Erythroblast (primary cell): ENCODE data around the gene MCOLN2.

Source experiments
- DNase-seq, 2 experiments: peaks; one replicate each; lab custom pipeline; 2025; lab: John Stamatoyannopoulos, UW
- GATA1 ChIP-seq: IDR thresholded peaks from 2 replicates; pipeline ENCODE4 v1.6.1; 2011; ENCODE audit warnings: low read depth, mild to moderate bottlenecking, control low read depth, low read length, moderate library complexity
- POLR2A ChIP-seq: IDR thresholded peaks from 2 replicates; pipeline ENCODE4 v1.6.1; 2011; ENCODE audit warnings: mild to moderate bottlenecking, low read length

MCOLN2 gene

GRCh38 chr1:84968101-84968500, 28.8 kb downstream of the MCOLN2 start:
- DNase-seq: no peak
- TF ChIP-seq POLR2A: no peak
- TF ChIP-seq GATA1: no peak

- no peak for DNase-seq
- no peak for TF ChIP-seq POLR2A
- TF ChIP-seq GATA1: no peak
Measured at GRCh38 chr1:84967666-84968065, 29.2 kb downstream of the MCOLN2 start.

GRCh38 chr1:84963021-84963420, 33.9 kb downstream of the MCOLN2 start:
- DNase-seq: no peak
- TF ChIP-seq GATA1 (no peak), POLR2A (no peak)

GRCh38 chr1:84961316-84961715, 35.6 kb downstream of the MCOLN2 start:
- TF ChIP-seq POLR2A: no peak
- no peak for TF ChIP-seq GATA1
- no peak for DNase-seq

- TF ChIP-seq POLR2A (no peak), GATA1 (no peak)
- no peak for DNase-seq
Measured at GRCh38 chr1:84960371-84960770, 36.5 kb downstream of the MCOLN2 start.

- no peak for DNase-seq
- TF ChIP-seq POLR2A (no peak), GATA1 (no peak)
Measured at GRCh38 chr1:84959294-84959693, 37.6 kb downstream of the MCOLN2 start.

GRCh38 chr1:84957966-84958365, 38.9 kb downstream of the MCOLN2 start:
- TF ChIP-seq GATA1: no peak
- TF ChIP-seq POLR2A: no peak
- no peak for DNase-seq

GRCh38 chr1:84956655-84957054, 40.3 kb downstream of the MCOLN2 start:
- no peak for DNase-seq
- TF ChIP-seq POLR2A (no peak), GATA1 (no peak)

- DNase-seq: no peak
- no peak for TF ChIP-seq POLR2A
- TF ChIP-seq GATA1: no peak
Measured at GRCh38 chr1:84956097-84956496, 40.8 kb downstream of the MCOLN2 start.

GRCh38 chr1:84949664-84950063, 47.2 kb downstream of the MCOLN2 start:
- TF ChIP-seq GATA1 (no peak), POLR2A (no peak)
- DNase-seq: no peak

- TF ChIP-seq GATA1: no peak
- TF ChIP-seq POLR2A: no peak
- peak in 1 of 2 experiments; percentile 3 for DNase-seq
Measured at GRCh38 chr1:84947536-84948410, 49.1 kb downstream of the MCOLN2 start.

- TF ChIP-seq GATA1 (no peak), POLR2A (no peak)
- no peak for DNase-seq
Measured at GRCh38 chr1:84946631-84947030, 50.3 kb downstream of the MCOLN2 start.

GRCh38 chr1:84944767-84945486, 52.0 kb downstream of the MCOLN2 start:
- TF ChIP-seq POLR2A: peak; percentile 27
- TF ChIP-seq GATA1: no peak
- peak; percentile 91 to 94 for DNase-seq

GRCh38 chr1:84941843-84942242, 55.1 kb downstream of the MCOLN2 start:
- TF ChIP-seq POLR2A (no peak), GATA1 (no peak)
- DNase-seq: no peak

- TF ChIP-seq GATA1 (no peak), POLR2A (no peak)
- DNase-seq: no peak
Measured at GRCh38 chr1:84940481-84940880, 56.4 kb downstream of the MCOLN2 start.
